Measurements from ENCODE around the gene PIP5K1B.

PIP5K1B gene

DNA sequence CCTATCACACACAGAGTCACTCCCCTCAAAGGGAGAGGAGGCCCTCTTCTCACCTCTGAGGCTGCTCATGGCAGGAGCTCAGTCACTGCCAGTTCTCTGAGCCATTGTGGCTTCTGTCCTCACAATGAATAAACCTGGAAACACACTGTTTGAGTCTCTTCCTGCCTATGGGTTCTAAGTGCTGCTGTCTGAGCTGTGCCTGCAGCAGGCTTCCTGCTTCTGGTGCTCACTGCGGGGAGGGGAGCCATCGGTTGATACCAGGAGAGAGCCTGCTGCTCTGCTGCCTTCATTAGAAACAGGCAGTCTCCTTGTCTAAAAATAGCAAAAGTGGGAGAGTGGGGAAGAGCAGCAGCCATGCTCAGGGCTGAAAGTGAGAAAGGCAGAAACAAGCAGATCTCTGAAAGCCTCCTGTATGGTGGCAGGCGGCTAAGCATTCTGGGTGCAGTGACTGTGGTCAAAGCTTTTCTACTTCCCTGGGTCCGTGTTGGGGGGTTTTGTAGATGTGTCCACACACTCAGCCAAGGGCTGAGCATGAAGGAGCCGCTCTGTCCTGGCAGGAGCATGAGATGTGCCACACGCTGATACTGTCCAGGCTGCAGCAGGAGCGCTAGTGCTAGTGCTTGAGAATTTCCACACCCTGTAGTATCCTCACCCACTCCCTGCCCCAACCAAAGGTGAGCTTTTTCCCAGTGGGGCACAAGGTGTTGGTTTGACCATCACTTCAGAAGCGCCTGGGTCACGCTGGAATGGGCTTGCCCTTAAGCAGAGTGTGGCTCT is 274.7 kb downstream of the PIP5K1B start:
- no peak for TF ChIP-seq EZH2 (optimal IDR thresholded peaks at IDR 0.05; ENCODE audit: low read depth, low read length)
- TF ChIP-seq, protein P1, sequence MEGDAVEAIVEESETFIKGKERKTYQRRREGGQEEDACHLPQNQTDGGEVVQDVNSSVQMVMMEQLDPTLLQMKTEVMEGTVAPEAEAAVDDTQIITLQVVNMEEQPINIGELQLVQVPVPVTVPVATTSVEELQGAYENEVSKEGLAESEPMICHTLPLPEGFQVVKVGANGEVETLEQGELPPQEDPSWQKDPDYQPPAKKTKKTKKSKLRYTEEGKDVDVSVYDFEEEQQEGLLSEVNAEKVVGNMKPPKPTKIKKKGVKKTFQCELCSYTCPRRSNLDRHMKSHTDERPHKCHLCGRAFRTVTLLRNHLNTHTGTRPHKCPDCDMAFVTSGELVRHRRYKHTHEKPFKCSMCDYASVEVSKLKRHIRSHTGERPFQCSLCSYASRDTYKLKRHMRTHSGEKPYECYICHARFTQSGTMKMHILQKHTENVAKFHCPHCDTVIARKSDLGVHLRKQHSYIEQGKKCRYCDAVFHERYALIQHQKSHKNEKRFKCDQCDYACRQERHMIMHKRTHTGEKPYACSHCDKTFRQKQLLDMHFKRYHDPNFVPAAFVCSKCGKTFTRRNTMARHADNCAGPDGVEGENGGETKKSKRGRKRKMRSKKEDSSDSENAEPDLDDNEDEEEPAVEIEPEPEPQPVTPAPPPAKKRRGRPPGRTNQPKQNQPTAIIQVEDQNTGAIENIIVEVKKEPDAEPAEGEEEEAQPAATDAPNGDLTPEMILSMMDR (IDR thresholded peaks at IDR 0.05; ENCODE audit: low read length): no peak
- no peak for TF ChIP-seq EZH2phosphoT487 (IDR thresholded peaks at IDR 0.05; ENCODE audit: low read length)
- no peak overlapping the region for H3K27ac ChIP-seq (ENCODE audit: low read length)
- no peaks in the 10 kb centered on the region for H3K36me3 ChIP-seq (replicated peaks; ENCODE audit: insufficient read depth, low read length)
- no peaks in the 10 kb centered on the region for H3K79me2 ChIP-seq (ENCODE audit: low read length)
- H2AFZ ChIP-seq (ENCODE audit: low read length): no peak overlapping the region
- H3K4me3 ChIP-seq (ENCODE audit: low read length): no peak overlapping the region
- H3K4me1 ChIP-seq (ENCODE audit: low read length): peaks cover 26% of the 10 kb centered on the region
- H3K27me3 ChIP-seq (replicated peaks; ENCODE audit: insufficient read depth, low read length): no peaks in the 10 kb centered on the region
- DNase-seq: no peak
- no peaks in the 10 kb centered on the region for H3K9me2 ChIP-seq (replicated peaks; ENCODE audit: insufficient read depth, low read length)
- H3K9me3 ChIP-seq (replicated peaks; ENCODE audit: insufficient read depth, low read length): no peaks in the 10 kb centered on the region
- peaks cover 14% of the 10 kb centered on the region for H3F3A ChIP-seq (ENCODE audit: insufficient read depth, low read length)
- no peak overlapping the region for H3K4me2 ChIP-seq (ENCODE audit: low read depth, low read length)
- no peak overlapping the region for H3K9ac ChIP-seq (ENCODE audit: low read length)
- H4K20me1 ChIP-seq (ENCODE audit: insufficient read depth, low read length): no peaks in the 10 kb centered on the region

DNA sequence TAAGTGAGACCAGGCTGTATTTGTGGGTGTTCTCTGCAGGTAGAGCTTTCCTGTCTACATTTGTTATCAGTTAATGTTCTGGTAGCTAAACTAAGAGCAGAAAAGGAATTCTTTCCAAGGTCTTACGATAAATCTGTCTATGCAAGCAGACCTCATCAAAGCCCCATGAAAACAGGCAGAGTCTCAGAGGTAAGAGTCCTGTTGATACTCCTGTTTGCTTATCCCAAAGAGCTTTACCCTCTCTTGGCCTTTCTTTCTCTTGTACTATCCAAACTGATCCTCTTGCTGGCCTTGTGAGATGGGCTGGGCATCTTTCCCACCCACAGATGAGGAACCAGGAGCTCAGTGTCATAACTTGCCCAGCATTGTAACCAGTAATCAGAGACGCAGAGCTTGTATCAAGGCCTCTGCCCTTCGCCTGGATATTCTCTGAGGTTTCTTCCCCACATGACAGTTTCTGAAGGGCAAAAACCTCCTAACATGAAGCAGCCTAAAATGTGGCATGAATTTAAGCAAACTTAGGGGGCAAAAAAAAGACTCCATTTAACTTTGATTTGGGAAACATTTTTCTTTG is 275.4 kb downstream of the PIP5K1B start:
- Histone ChIP-seq H3K4me2 (ENCODE audit: low read depth, low read length) (no peak overlapping the region), H3K4me1 (ENCODE audit: low read length) (peaks cover 26% of the 10 kb centered on the region), H2AFZ (ENCODE audit: low read length) (no peak overlapping the region), H3K9me3 (replicated peaks; ENCODE audit: insufficient read depth, low read length) (no peaks in the 10 kb centered on the region), H3K27me3 (replicated peaks; ENCODE audit: insufficient read depth, low read length) (no peaks in the 10 kb centered on the region), H3K79me2 (ENCODE audit: low read length) (no peaks in the 10 kb centered on the region), H4K20me1 (ENCODE audit: insufficient read depth, low read length) (no peaks in the 10 kb centered on the region), H3K9me2 (replicated peaks; ENCODE audit: insufficient read depth, low read length) (no peaks in the 10 kb centered on the region), H3K9ac (ENCODE audit: low read length) (no peak overlapping the region), H3K4me3 (ENCODE audit: low read length) (no peak overlapping the region), H3F3A (ENCODE audit: insufficient read depth, low read length) (peaks cover 14% of the 10 kb centered on the region), H3K27ac (ENCODE audit: low read length) (no peak overlapping the region), H3K36me3 (replicated peaks; ENCODE audit: insufficient read depth, low read length) (no peaks in the 10 kb centered on the region)
- TF ChIP-seq, protein P1 (IDR thresholded peaks at IDR 0.05; ENCODE audit: low read length): no peak
- TF ChIP-seq EZH2 (optimal IDR thresholded peaks at IDR 0.05; ENCODE audit: low read depth, low read length): no peak
- TF ChIP-seq EZH2phosphoT487 (IDR thresholded peaks at IDR 0.05; ENCODE audit: low read length): no peak
- no peak for DNase-seq

DNA sequence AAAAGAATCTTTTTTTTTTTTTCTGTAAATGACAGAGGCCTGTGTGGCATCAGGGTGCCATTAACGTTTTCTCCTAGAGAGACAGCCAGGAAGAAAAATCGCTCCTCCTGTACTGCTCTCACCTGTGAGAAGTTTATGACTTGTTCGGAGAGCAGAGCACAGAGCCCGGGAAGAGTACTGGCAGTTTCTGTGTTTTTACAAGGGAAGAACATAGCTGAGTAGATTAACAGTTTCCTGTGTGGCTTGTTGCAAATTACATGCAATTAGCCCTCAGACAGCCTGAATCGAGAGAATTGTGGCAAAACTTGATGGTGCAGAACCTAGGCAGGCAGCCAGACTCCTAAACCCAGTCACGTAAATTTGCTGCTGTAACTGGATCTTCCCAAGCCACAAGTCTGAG is 276.7 kb downstream of the PIP5K1B start:
- no peak for TF ChIP-seq EZH2phosphoT487 (IDR thresholded peaks at IDR 0.05; ENCODE audit: low read length)
- TF ChIP-seq, protein P1 (IDR thresholded peaks at IDR 0.05; ENCODE audit: low read length): no peak
- TF ChIP-seq EZH2 (optimal IDR thresholded peaks at IDR 0.05; ENCODE audit: low read depth, low read length): no peak
- no peaks in the 10 kb centered on the region for H3K79me2 ChIP-seq (ENCODE audit: low read length)
- DNase-seq: no peak
- H3K4me2 ChIP-seq (ENCODE audit: low read depth, low read length): no peak overlapping the region
- H3K36me3 ChIP-seq (replicated peaks; ENCODE audit: insufficient read depth, low read length): no peaks in the 10 kb centered on the region
- H3K4me1 ChIP-seq (ENCODE audit: low read length): peaks cover 26% of the 10 kb centered on the region
- peaks cover 14% of the 10 kb centered on the region for H3F3A ChIP-seq (ENCODE audit: insufficient read depth, low read length)
- no peaks in the 10 kb centered on the region for H3K9me3 ChIP-seq (replicated peaks; ENCODE audit: insufficient read depth, low read length)
- H3K4me3 ChIP-seq (ENCODE audit: low read length): no peak overlapping the region
- no peaks in the 10 kb centered on the region for H3K9me2 ChIP-seq (replicated peaks; ENCODE audit: insufficient read depth, low read length)
- H3K27ac ChIP-seq (ENCODE audit: low read length): no peak overlapping the region
- no peak overlapping the region for H2AFZ ChIP-seq (ENCODE audit: low read length)
- no peaks in the 10 kb centered on the region for H4K20me1 ChIP-seq (ENCODE audit: insufficient read depth, low read length)
- H3K27me3 ChIP-seq (replicated peaks; ENCODE audit: insufficient read depth, low read length): no peaks in the 10 kb centered on the region
- no peak overlapping the region for H3K9ac ChIP-seq (ENCODE audit: low read length)

Measured in MM.1S (cell line).